Type B pancreatic cell (in vitro differentiated cells): Measurements from ENCODE around the gene NDST4. TPM values are rescaled to one million over a fixed set of nuclear protein-coding genes. Genes with fewer than 3 reads are reported as not detected.

ENCODE experiments used
- DNase-seq: peaks from one replicate; pipeline ENCODE4 v3.0.0; 2021; ENCODE audit warnings: mixed read lengths; ENCODE audit not compliant: unreplicated experiment; ENCODE audit errors: extremely low spot score
- H3K27ac Mint-ChIP-seq: 2 replicates; pipeline ENCODE4 v1.8.0; 2021; ENCODE audit warnings: mild to moderate bottlenecking, mixed read lengths
- H3K27me3 Mint-ChIP-seq: 2 replicates; pipeline ENCODE4 v1.8.0; 2021; ENCODE audit warnings: mixed read lengths
- H3K36me3 Mint-ChIP-seq: 2 replicates; pipeline ENCODE4 v1.8.0; 2021; ENCODE audit warnings: mixed read lengths
- H3K4me1 Mint-ChIP-seq: one replicate; pipeline ENCODE4 v1.8.0; 2021; ENCODE audit warnings: mixed read lengths; ENCODE audit not compliant: unreplicated experiment
- H3K4me3 Mint-ChIP-seq: 2 replicates; pipeline ENCODE4 v1.8.0; 2021; ENCODE audit warnings: mild to moderate bottlenecking, mixed read lengths
- H3K9me3 Mint-ChIP-seq: 2 replicates; pipeline ENCODE4 v1.8.0; 2021; ENCODE audit warnings: mixed read lengths
- total RNA-seq: library from RNA; stranded (reverse); gene quantifications from 2 replicates; pipeline ENCODE4 v1.2.1, GENCODE V29; 2021; ENCODE audit warnings: low replicate concordance
- TF ChIP-seq, protein P1 (sequence below): fragments of 200-600 bp; sonication (generic); conservative IDR thresholded peaks from 2 replicates; pipeline ENCODE4 v1.5.0; 2021; ENCODE audit warnings: antibody characterized with exemption, mild to moderate bottlenecking

Gene NDST4
- total RNA-seq, 1 donor from 2014 or later = 9.9 TPM

DNA sequence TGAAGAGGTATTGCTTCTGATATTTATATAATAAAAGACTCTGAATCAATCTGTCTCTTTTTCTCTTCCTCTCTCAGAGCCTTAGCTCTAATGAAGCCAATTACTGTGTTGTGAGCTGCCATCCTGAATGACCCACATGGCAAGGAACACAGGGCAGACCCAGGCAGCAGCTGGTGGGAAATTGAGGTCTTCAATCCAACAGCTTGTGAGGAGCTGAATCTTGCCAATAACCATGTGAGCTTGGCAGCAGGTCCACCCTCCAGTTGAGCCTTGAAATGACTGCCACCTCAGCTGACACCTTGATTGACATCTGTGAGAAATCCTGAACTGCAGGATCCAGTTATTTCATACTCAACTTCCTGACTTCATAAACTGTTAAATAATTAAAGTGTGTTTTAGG lies 149.4 kb downstream of the NDST4 start:
- Mint-ChIP-seq H3K27ac (no peak overlapping the region), H3K4me3 (no peak overlapping the region), H3K36me3 (no peaks in the 10 kb centered on the region), H3K4me1 (no peaks in the 10 kb centered on the region), H3K27me3 (no peaks in the 10 kb centered on the region), H3K9me3 (no peaks in the 10 kb centered on the region)
- DNase-seq = no peak
- TF ChIP-seq, protein P1, sequence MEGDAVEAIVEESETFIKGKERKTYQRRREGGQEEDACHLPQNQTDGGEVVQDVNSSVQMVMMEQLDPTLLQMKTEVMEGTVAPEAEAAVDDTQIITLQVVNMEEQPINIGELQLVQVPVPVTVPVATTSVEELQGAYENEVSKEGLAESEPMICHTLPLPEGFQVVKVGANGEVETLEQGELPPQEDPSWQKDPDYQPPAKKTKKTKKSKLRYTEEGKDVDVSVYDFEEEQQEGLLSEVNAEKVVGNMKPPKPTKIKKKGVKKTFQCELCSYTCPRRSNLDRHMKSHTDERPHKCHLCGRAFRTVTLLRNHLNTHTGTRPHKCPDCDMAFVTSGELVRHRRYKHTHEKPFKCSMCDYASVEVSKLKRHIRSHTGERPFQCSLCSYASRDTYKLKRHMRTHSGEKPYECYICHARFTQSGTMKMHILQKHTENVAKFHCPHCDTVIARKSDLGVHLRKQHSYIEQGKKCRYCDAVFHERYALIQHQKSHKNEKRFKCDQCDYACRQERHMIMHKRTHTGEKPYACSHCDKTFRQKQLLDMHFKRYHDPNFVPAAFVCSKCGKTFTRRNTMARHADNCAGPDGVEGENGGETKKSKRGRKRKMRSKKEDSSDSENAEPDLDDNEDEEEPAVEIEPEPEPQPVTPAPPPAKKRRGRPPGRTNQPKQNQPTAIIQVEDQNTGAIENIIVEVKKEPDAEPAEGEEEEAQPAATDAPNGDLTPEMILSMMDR = no peak

DNA sequence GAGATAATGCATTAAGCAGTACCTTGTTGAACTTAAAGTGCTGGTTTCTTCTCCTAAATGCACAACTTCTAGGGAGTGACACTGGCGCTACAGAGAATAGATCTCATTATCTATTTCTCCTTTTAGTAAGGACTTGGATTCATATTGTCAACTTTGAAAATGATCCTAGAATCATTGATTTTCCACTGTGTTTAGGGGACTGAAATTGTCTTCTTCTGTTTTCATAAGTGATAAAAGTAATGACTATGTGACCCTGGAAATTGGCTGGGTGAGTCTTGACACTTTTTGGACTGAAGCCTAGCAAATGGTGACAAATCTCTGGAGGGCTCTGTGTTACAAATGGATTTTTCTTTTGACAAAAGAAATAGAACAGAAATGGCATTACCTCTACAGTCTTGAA lies 167.8 kb downstream of the NDST4 start:
- H3K36me3 Mint-ChIP-seq = no peaks in the 10 kb centered on the region
- no peaks in the 10 kb centered on the region for H3K4me1 Mint-ChIP-seq
- no peak for DNase-seq
- H3K27ac Mint-ChIP-seq = no peak overlapping the region
- H3K9me3 Mint-ChIP-seq = no peaks in the 10 kb centered on the region
- H3K27me3 Mint-ChIP-seq = no peaks in the 10 kb centered on the region
- TF ChIP-seq, protein P1 = no peak
- no peak overlapping the region for H3K4me3 Mint-ChIP-seq

DNA sequence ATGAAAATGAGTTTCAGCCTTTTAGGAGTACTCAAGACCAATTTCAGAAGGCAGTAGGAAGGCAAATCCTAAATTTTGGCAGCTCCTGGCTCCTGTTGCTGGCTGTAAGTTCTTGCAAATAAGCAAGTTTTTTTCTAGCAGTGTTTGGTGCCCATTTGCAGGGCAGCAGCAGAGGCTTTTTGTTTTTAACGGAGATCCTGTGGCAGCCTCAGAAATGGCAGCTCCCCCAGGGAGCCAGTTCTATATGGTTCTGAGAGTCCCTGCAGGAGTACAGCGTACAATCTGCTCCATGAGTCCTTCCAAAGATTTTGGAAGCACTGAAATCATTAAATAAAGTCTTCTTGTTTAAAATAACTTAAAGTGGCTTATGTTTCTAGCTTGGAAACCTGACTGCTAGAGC lies 171.9 kb downstream of the NDST4 start:
- Mint-ChIP-seq H3K4me3 (no peak overlapping the region), H3K4me1 (no peaks in the 10 kb centered on the region), H3K9me3 (no peaks in the 10 kb centered on the region), H3K36me3 (no peaks in the 10 kb centered on the region), H3K27me3 (no peaks in the 10 kb centered on the region), H3K27ac (no peak overlapping the region)
- no peak for DNase-seq
- TF ChIP-seq, protein P1 = no peak

DNA sequence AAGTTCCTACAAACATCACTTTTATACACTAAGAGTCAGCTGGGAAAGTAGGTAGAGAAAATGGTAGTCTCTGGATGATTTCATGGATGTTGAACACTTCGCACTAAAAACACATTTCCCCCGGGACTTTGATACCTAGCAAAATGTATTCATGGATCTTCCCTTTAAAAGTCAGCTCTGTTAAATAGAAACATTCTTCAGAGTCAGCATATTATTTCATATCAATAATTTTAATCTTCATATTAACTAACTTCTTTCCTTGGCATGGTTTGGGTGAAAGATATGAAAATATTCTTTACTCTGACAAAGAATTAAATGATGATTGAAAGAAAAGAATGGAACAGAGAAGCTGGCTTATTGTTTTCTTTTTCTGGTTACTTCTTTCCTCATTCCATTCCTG lies 185.5 kb downstream of the NDST4 start:
- peaks cover 13% of the 10 kb centered on the region for H3K4me1 Mint-ChIP-seq
- H3K9me3 Mint-ChIP-seq = peaks cover 6% of the 10 kb centered on the region
- no peaks in the 10 kb centered on the region for H3K27me3 Mint-ChIP-seq
- TF ChIP-seq, protein P1 = no peak
- peaks cover 9% of the 10 kb centered on the region for H3K36me3 Mint-ChIP-seq
- H3K4me3 Mint-ChIP-seq = no peak overlapping the region
- no peak for DNase-seq
- no peak overlapping the region for H3K27ac Mint-ChIP-seq

DNA sequence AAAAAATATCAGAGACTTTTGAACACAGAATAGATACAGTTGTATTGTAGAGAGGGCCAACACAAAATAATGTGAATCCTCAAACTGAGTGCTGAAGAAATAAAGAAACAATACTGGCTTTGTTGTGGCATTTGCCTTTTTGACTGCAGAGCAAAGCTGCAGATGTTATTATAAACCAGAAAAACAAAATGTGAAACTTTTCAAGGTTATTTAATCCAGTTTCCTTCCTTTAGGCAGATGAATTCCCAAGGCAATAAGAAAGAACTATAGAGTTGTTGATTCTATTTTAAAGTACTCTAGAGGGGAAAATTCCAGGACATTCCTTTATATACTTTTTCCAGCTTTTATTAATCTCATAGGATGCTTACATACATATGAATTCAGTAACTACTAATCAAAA lies 186.8 kb downstream of the NDST4 start:
- Mint-ChIP-seq H3K4me1 (peaks cover 23% of the 10 kb centered on the region), H3K27ac (no peak overlapping the region)

More for the DNA sequence above, 186.8 kb downstream of the NDST4 start:
- H3K9me3 Mint-ChIP-seq = peaks cover 6% of the 10 kb centered on the region
- no peak overlapping the region for H3K4me3 Mint-ChIP-seq
- peaks cover 9% of the 10 kb centered on the region for H3K36me3 Mint-ChIP-seq
- TF ChIP-seq, protein P1 = no peak
- DNase-seq = no peak
- H3K27me3 Mint-ChIP-seq = no peaks in the 10 kb centered on the region
